H4 (cell line): ENCODE measurements around the gene CEP112. TPM values are rescaled to one million over a fixed set of nuclear protein-coding genes. Genes with fewer than 3 reads are reported as not detected.
"Not testable (repeated sequence)": the region's sequence is repeated elsewhere in the genome, so short reads cannot be mapped to it uniquely, and the experiment has no call there.

ENCODE experiments used
- DNase-seq: peaks from one replicate; pipeline ENCODE4 v3.0.0-alpha.2; 2015; ENCODE audit warnings: low spot score
- total RNA-seq: library from RNA; depleted of rRNA; stranded (reverse); fragments of >200 nt; shearing (Covaris generic); gene quantifications from 2 replicates; pipeline ENCODE4 v1.2.3, GENCODE V29; 2014

Gene CEP112
- total RNA-seq, 1 experiment from 2014 or later: 3.0 TPM

GRCh38 chr17:65830356-65830755 is 361.6 kb downstream of the CEP112 start:
- no peak for DNase-seq

GRCh38 chr17:65826577-65826976 is 365.4 kb downstream of the CEP112 start:
- DNase-seq: not testable (repeated sequence)

- no peak for DNase-seq
These were observed 367.0 kb downstream of the CEP112 start for GRCh38 chr17:65824901-65825300.

GRCh38 chr17:65823713-65824112 is 368.2 kb downstream of the CEP112 start:
- no peak for DNase-seq

GRCh38 chr17:65820811-65821210 is 371.1 kb downstream of the CEP112 start:
- DNase-seq: no peak

- no peak for DNase-seq
These were observed 371.6 kb downstream of the CEP112 start for GRCh38 chr17:65820306-65820705.

GRCh38 chr17:65819810-65820209 is 372.1 kb downstream of the CEP112 start:
- DNase-seq: no peak

GRCh38 chr17:65817951-65818350 is 374.0 kb downstream of the CEP112 start:
- no peak for DNase-seq

- DNase-seq: no peak
These were observed 377.5 kb downstream of the CEP112 start for GRCh38 chr17:65814418-65814817.

GRCh38 chr17:65813306-65813705 is 378.6 kb downstream of the CEP112 start:
- no peak for DNase-seq

GRCh38 chr17:65811043-65811442 is 380.9 kb downstream of the CEP112 start:
- no peak for DNase-seq

GRCh38 chr17:65809366-65809765 is 382.6 kb downstream of the CEP112 start:
- DNase-seq: no peak

GRCh38 chr17:65808566-65808965 is 383.4 kb downstream of the CEP112 start:
- not testable (repeated sequence) for DNase-seq

- DNase-seq: no peak
These were observed 384.6 kb downstream of the CEP112 start for GRCh38 chr17:65807361-65807760.

GRCh38 chr17:65801513-65801912 is 390.4 kb downstream of the CEP112 start:
- no peak for DNase-seq

- no peak for DNase-seq
These were observed 391.3 kb downstream of the CEP112 start for GRCh38 chr17:65800655-65801054.

- DNase-seq: no peak
These were observed 392.1 kb downstream of the CEP112 start for GRCh38 chr17:65799869-65800268.

GRCh38 chr17:65799454-65799853 is 392.5 kb downstream of the CEP112 start:
- DNase-seq: no peak

GRCh38 chr17:65797809-65798208 is 394.1 kb downstream of the CEP112 start:
- peak; percentile 18 for DNase-seq

GRCh38 chr17:65797101-65797500 is 394.8 kb downstream of the CEP112 start:
- no peak for DNase-seq

- peak; percentile 69 for DNase-seq
These were observed 397.4 kb downstream of the CEP112 start for GRCh38 chr17:65794572-65794971.

- DNase-seq: no peak
These were observed 401.7 kb downstream of the CEP112 start for GRCh38 chr17:65790241-65790640.

- no peak for DNase-seq
These were observed 404.4 kb downstream of the CEP112 start for GRCh38 chr17:65787503-65787902.

GRCh38 chr17:65786479-65786878 is 405.5 kb downstream of the CEP112 start:
- DNase-seq: no peak

GRCh38 chr17:65785109-65785508 is 406.8 kb downstream of the CEP112 start:
- DNase-seq: peak; percentile 94
